ENCODE data around the gene TYK2. TPM values are rescaled to one million over a fixed set of nuclear protein-coding genes. Genes with fewer than 3 reads are reported as not detected.
"Not testable (repeated sequence)": the region's sequence is repeated elsewhere in the genome, so short reads cannot be mapped to it uniquely, and the experiment has no call there.

Gene TYK2
- polyA plus RNA-seq, 1 experiment = 40.9 TPM

- Histone ChIP-seq H3K27me3 (ENCODE audit: control insufficient read depth, insufficient read depth, low read length) (no peaks in the 10 kb centered on the region), H3K4me3 (ENCODE audit: low read depth, low read length) (no peak overlapping the region), H3K36me3 (ENCODE audit: control insufficient read depth, insufficient read depth, low read length) (peaks cover 21% of the 10 kb centered on the region)
- TF ChIP-seq CTCF (IDR thresholded peaks at IDR 0.05; ENCODE audit: insufficient read depth, low read depth, low read length) = peak; percentile 35
- no peak for DNase-seq (ENCODE audit: low read depth)
- POLR2A ChIA-PET = no interaction called here
- CTCF ChIA-PET = interaction anchor here (0.6 to 11.7 kb wide), 16 partner anchors 10 to 196 kb away, joined by 3 to 228 read pairs (median 6); partner anchors contain the start of genes CDC37, ICAM1, ICAM5 and RAVER1
Observed at GRCh38 chr19:10389863-10390262, 9.5 kb upstream of the TYK2 start.

GRCh38 chr19:10388957-10389356, 8.6 kb upstream of the TYK2 start:
- Histone ChIP-seq H3K4me3 (ENCODE audit: low read depth, low read length) (no peak overlapping the region), H3K36me3 (ENCODE audit: control insufficient read depth, insufficient read depth, low read length) (peaks cover 18% of the 10 kb centered on the region), H3K27me3 (ENCODE audit: control insufficient read depth, insufficient read depth, low read length) (no peaks in the 10 kb centered on the region)
- DNase-seq (ENCODE audit: low read depth) = no peak
- POLR2A ChIA-PET = interaction anchor here (1.0 kb wide), 1 partner anchor 119 kb away, joined by 5 read pairs; no protein-coding TSS in a partner anchor
- CTCF ChIA-PET = interaction anchor here (0.6 to 11.7 kb wide), 27 partner anchors 9 to 458 kb away, joined by 3 to 228 read pairs (median 5); partner anchors contain the start of genes CDC37, ICAM1, ICAM5 and MRPL4
- peak; percentile 93 for TF ChIP-seq CTCF (IDR thresholded peaks at IDR 0.05; ENCODE audit: insufficient read depth, low read depth, low read length)

GRCh38 chr19:10384580-10384979, 4.2 kb upstream of the TYK2 start:
- no peak for DNase-seq (ENCODE audit: low read depth)
- H3K27me3 ChIP-seq (ENCODE audit: control insufficient read depth, insufficient read depth, low read length) = no peaks in the 10 kb centered on the region
- no peak overlapping the region for H3K4me3 ChIP-seq (ENCODE audit: low read depth, low read length)
- H3K36me3 ChIP-seq (ENCODE audit: control insufficient read depth, insufficient read depth, low read length) = no peaks in the 10 kb centered on the region
- ChIA-PET POLR2A (no interaction called here), CTCF (interaction anchor here (1.7 to 11.7 kb wide), 2 partner anchors 116 to 126 kb away, joined by 7 to 228 read pairs; partner anchors contain the start of gene ICAM1)
- TF ChIP-seq CTCF (IDR thresholded peaks at IDR 0.05; ENCODE audit: insufficient read depth, low read depth, low read length) = no peak

- CTCF ChIA-PET = interaction anchor here (1.1 to 11.7 kb wide), 5 partner anchors 8 to 125 kb away, joined by 3 to 228 read pairs (median 6); partner anchors contain the start of gene ICAM1
Observed at GRCh38 chr19:10383223-10383499, 2.8 kb upstream of the TYK2 start.

GRCh38 chr19:10379880-10380312, 476 bp downstream of the TYK2 start:
- H3K4me3 ChIP-seq (ENCODE audit: low read depth, low read length) = peak overlapping the region; percentile 87
- H3K36me3 ChIP-seq (ENCODE audit: control insufficient read depth, insufficient read depth, low read length) = peaks cover 5% of the 10 kb centered on the region
- DNase-seq (ENCODE audit: low read depth) = no peak
- no peak for TF ChIP-seq CTCF (IDR thresholded peaks at IDR 0.05; ENCODE audit: insufficient read depth, low read depth, low read length)
- H3K27me3 ChIP-seq (ENCODE audit: control insufficient read depth, insufficient read depth, low read length) = no peaks in the 10 kb centered on the region
- POLR2A ChIA-PET = interaction anchor here (0.6 to 0.7 kb wide), 2 partner anchors 483 to 545 kb away, joined by 3 to 4 read pairs; no protein-coding TSS in a partner anchor
- CTCF ChIA-PET = interaction anchor here (0.6 to 11.7 kb wide), 10 partner anchors 9 to 379 kb away, joined by 3 to 228 read pairs (median 4); partner anchors contain the start of gene ICAM1

More at GRCh38 chr19:10383223-10383499, 2.8 kb upstream of the TYK2 start:
- DNase-seq (ENCODE audit: low read depth); H3K36me3 ChIP-seq (ENCODE audit: control insufficient read depth, insufficient read depth, low read length); H3K27me3 ChIP-seq (ENCODE audit: control insufficient read depth, insufficient read depth, low read length); H3K4me3 ChIP-seq (ENCODE audit: low read depth, low read length); POLR2A ChIA-PET: not testable (repeated sequence)

GRCh38 chr19:10378124-10378523, 2.2 kb downstream of the TYK2 start:
- no peak for TF ChIP-seq CTCF (IDR thresholded peaks at IDR 0.05; ENCODE audit: insufficient read depth, low read depth, low read length)
- POLR2A ChIA-PET = no interaction called here
- Histone ChIP-seq H3K4me3 (ENCODE audit: low read depth, low read length) (no peak overlapping the region), H3K36me3 (ENCODE audit: control insufficient read depth, insufficient read depth, low read length) (peaks cover 7% of the 10 kb centered on the region), H3K27me3 (ENCODE audit: control insufficient read depth, insufficient read depth, low read length) (no peaks in the 10 kb centered on the region)
- CTCF ChIA-PET = interaction anchor here (11.7 kb wide), 1 partner anchor 110 kb away, joined by 228 read pairs; the partner anchor contains the start of gene ICAM1
- DNase-seq (ENCODE audit: low read depth) = no peak

GRCh38 chr19:10377140-10377640, 3.2 kb downstream of the TYK2 start:
- DNase-seq (ENCODE audit: low read depth); H3K36me3 ChIP-seq (ENCODE audit: control insufficient read depth, insufficient read depth, low read length); H3K4me3 ChIP-seq (ENCODE audit: low read depth, low read length); CTCF ChIA-PET; H3K27me3 ChIP-seq (ENCODE audit: control insufficient read depth, insufficient read depth, low read length); POLR2A ChIA-PET: not testable (repeated sequence)
